ENCODE measurements around the gene MTOR. TPM values are rescaled to one million over a fixed set of nuclear protein-coding genes. Genes with fewer than 3 reads are reported as not detected.

Gene MTOR
- total and polyA plus RNA-seq, 2 experiments from 2014 or later, result 17.2 to 37.7 TPM

- Histone ChIP-seq H3K27ac (no peak overlapping the region), H3K9me3 (ENCODE audit: low read depth) (no peaks in the 10 kb centered on the region), H3K4me1 (ENCODE audit: insufficient read depth) (peaks cover 6% of the 10 kb centered on the region), H3K9me2 (replicated peaks; ENCODE audit: insufficient read depth) (no peaks in the 10 kb centered on the region), H3K27me3 (no peaks in the 10 kb centered on the region), H3K4me2 (no peak overlapping the region), H4K20me1 (ENCODE audit: insufficient read depth, poor library complexity, severe bottlenecking) (no peaks in the 10 kb centered on the region), H3K4me3 (no peak overlapping the region), H3K36me3 (replicated peaks; ENCODE audit: insufficient read depth, low read depth) (no peaks in the 10 kb centered on the region), H3K79me2 (no peaks in the 10 kb centered on the region), H2AFZ (no peak overlapping the region)
- DNase-seq (ENCODE audit: low spot score), result no peak
- WGBS (ENCODE audit: low lambda C conversion rate, missing lambda C conversion rate), result 79% methylated on average over 3 of the region's 3 CpGs
- TF ChIP-seq CTCF (IDR thresholded peaks at IDR 0.05; ENCODE audit: poor library complexity), result no peak
- no peak for TF ChIP-seq EZH2phosphoT487 (IDR thresholded peaks at IDR 0.05; ENCODE audit: low read depth, severe bottlenecking, unreplicated experiment)
- no peak for TF ChIP-seq EZH2 (IDR thresholded peaks at IDR 0.05; ENCODE audit: borderline replicate concordance)
Measured at GRCh38 chr1:11131816-11132215, 130.5 kb downstream of the MTOR start.

DNA sequence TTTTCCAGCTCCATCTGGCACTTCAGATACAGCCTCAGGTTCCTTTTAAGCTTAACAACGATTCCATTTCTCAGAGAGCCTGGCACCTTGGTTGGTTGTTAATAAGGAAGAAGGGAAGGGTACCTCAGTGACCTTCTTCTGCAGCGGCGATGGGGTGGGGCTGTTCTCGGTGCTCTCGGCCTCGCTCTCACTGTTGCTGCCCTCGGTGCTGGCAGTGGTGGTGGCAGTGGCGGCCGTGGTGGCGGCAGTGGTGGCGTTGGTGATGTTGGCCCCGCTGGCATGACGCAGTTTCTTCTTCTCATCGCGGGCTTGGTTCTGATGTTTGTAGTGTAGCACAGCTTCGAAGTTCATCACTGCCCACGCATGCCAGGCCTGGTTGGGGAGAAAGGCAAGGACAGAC, 131.9 kb downstream of the MTOR start:
- no peaks in the 10 kb centered on the region for H4K20me1 ChIP-seq (ENCODE audit: insufficient read depth, poor library complexity, severe bottlenecking)
- H3K9me3 ChIP-seq (ENCODE audit: low read depth), result no peaks in the 10 kb centered on the region
- no peaks in the 10 kb centered on the region for H3K9me2 ChIP-seq (replicated peaks; ENCODE audit: insufficient read depth)
- peaks cover 6% of the 10 kb centered on the region for H3K4me1 ChIP-seq (ENCODE audit: insufficient read depth)
- no peak overlapping the region for H2AFZ ChIP-seq
- no peaks in the 10 kb centered on the region for H3K79me2 ChIP-seq
- H3K27ac ChIP-seq, result no peak overlapping the region
- TF ChIP-seq CTCF (IDR thresholded peaks at IDR 0.05; ENCODE audit: poor library complexity), result no peak
- TF ChIP-seq EZH2phosphoT487 (IDR thresholded peaks at IDR 0.05; ENCODE audit: low read depth, severe bottlenecking, unreplicated experiment), result no peak
- TF ChIP-seq EZH2 (IDR thresholded peaks at IDR 0.05; ENCODE audit: borderline replicate concordance), result no peak
- H3K4me2 ChIP-seq, result no peak overlapping the region
- WGBS (ENCODE audit: low lambda C conversion rate, missing lambda C conversion rate), result 97% methylated on average over 17 of the region's 17 CpGs
- H3K27me3 ChIP-seq, result no peaks in the 10 kb centered on the region
- H3K36me3 ChIP-seq (replicated peaks; ENCODE audit: insufficient read depth, low read depth), result no peaks in the 10 kb centered on the region
- no peak for DNase-seq (ENCODE audit: low spot score)
- H3K4me3 ChIP-seq, result no peak overlapping the region

- Histone ChIP-seq H3K27ac (no peak overlapping the region), H4K20me1 (ENCODE audit: insufficient read depth, poor library complexity, severe bottlenecking) (no peaks in the 10 kb centered on the region), H3K79me2 (no peaks in the 10 kb centered on the region), H3K36me3 (replicated peaks; ENCODE audit: insufficient read depth, low read depth) (no peaks in the 10 kb centered on the region), H3K9me3 (ENCODE audit: low read depth) (no peaks in the 10 kb centered on the region), H2AFZ (no peak overlapping the region), H3K27me3 (no peaks in the 10 kb centered on the region), H3K4me3 (no peak overlapping the region), H3K4me1 (ENCODE audit: insufficient read depth) (peaks cover 2% of the 10 kb centered on the region), H3K4me2 (no peak overlapping the region), H3K9me2 (replicated peaks; ENCODE audit: insufficient read depth) (no peaks in the 10 kb centered on the region)
- TF ChIP-seq CTCF (IDR thresholded peaks at IDR 0.05; ENCODE audit: poor library complexity), result no peak
- no peak for TF ChIP-seq EZH2 (IDR thresholded peaks at IDR 0.05; ENCODE audit: borderline replicate concordance)
- TF ChIP-seq EZH2phosphoT487 (IDR thresholded peaks at IDR 0.05; ENCODE audit: low read depth, severe bottlenecking, unreplicated experiment), result no peak
- WGBS (ENCODE audit: low lambda C conversion rate, missing lambda C conversion rate), result 97% methylated on average over 15 of the region's 15 CpGs
- DNase-seq (ENCODE audit: low spot score), result no peak
Measured at GRCh38 chr1:11129649-11130390, 132.5 kb downstream of the MTOR start.
